Left lung (tissue), 10 donors: Measurements from ENCODE around the gene OR9A4. TPM values are rescaled to one million over a fixed set of nuclear protein-coding genes. Genes with fewer than 3 reads are reported as not detected.
"Not testable (repeated sequence)": the region's sequence is repeated elsewhere in the genome, so short reads cannot be mapped to it uniquely, and the experiment has no call there.

Experiments used
- ATAC-seq: fragments of 200-7000 bp; cut with Tn5 transposase; one replicate; pipeline ENCODE4 v1.9.1; 2020; ENCODE audit warnings: moderate library complexity
- DNase-seq, 4 donors: peaks; one replicate each; pipeline ENCODE4 v3.0.0-alpha.2; 2013 to 2020
- H3K27ac ChIP-seq, 2 donors: fragments of 200-600 bp; sonication (generic) in 1 of 2; one replicate each; pipeline versions ENCODE4 v1.5.0 to v1.8.0; 2020 to 2021
- H3K27me3 ChIP-seq, 2 donors: fragments of 200-600 bp; sonication (generic) in 1 of 2; one replicate each; pipeline versions ENCODE4 v1.5.0 to v1.8.0; 2020 to 2021
- H3K36me3 ChIP-seq, 2 donors: fragments of 200-600 bp; sonication (generic) in 1 of 2; one replicate each; pipeline versions ENCODE4 v1.5.0 to v1.8.0; 2020 to 2021
- H3K4me1 ChIP-seq, 2 donors: fragments of 200-600 bp; one replicate each; pipeline ENCODE4 v1.8.0; 2021
- H3K4me3 ChIP-seq, 2 donors: fragments of 200-600 bp; sonication (generic) in 1 of 2; one replicate each; pipeline versions ENCODE4 v1.5.0 to v1.8.0; 2020 to 2021; ENCODE audit warnings: mild to moderate bottlenecking in 1 of 2
- H3K9me3 ChIP-seq, 2 donors: fragments of 200-600 bp; sonication (generic) in 1 of 2; one replicate each; pipeline versions ENCODE4 v1.5.0 to v1.8.0; 2020 to 2021
- intact Hi-C, 2 donors: fragments of 100-400 bp; cut with DNase I; formaldehyde crosslinking; loops; one replicate each; pipeline versions ENCODE4 v1.11.2 to v1.14.2; 2022
- polyA plus RNA-seq, 6 donors: library from polyadenylated mRNA; unstranded; fragments of 120-200 nt; gene quantifications; one replicate each; pipeline ENCODE4 v1.2.1, GENCODE V29; 2013; ENCODE audit not compliant: insufficient read length in 6 of 6
- total RNA-seq, 2 donors: library from RNA; stranded (reverse); fragmentation: NEBNext Ultra II Directional; extraction: Animal tissue kit (Norgen Biotek cat#: 25700); gene quantifications; one replicate each; pipeline ENCODE4 v1.2.1, GENCODE V29; 2021
- TF ChIP-seq, protein P1 (sequence below), 2 donors: fragments of 200-600 bp; sonication (generic) in 1 of 2; IDR thresholded peaks; one replicate each; pipeline versions ENCODE4 v1.5.0 to v1.8.0; 2021; ENCODE audit warnings: antibody characterized with exemption in 2 of 2
- donor health status: DM: no; HTN: yes; CAD: no.
- donor health status: DM: no; HTN: no; CAD: no.

The OR9A4 gene
- total and polyA plus RNA-seq, 8 donors: not detected

DNA sequence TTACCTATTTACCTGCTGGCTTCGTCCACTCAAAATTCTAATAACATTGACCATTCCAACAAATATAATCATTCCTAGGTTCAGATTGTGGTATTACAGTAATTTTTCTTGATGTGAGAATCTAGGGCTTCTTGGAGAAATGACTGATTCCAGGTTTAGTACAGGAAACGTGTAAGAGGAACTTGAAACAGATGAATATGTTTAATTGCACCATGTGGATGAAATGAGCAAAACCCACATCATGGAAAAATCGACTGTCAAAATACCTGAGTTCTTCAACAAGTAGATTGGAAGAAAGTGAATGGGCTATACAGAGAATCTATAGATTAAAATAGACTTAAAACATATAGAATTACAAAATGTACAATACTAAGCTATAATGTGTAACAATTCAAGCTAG is 24.9 kb upstream of the OR9A4 start:
- no peaks in the 10 kb centered on the region for H3K9me3 ChIP-seq
- H3K36me3 ChIP-seq: no peaks in the 10 kb centered on the region
- TF ChIP-seq, protein P1, sequence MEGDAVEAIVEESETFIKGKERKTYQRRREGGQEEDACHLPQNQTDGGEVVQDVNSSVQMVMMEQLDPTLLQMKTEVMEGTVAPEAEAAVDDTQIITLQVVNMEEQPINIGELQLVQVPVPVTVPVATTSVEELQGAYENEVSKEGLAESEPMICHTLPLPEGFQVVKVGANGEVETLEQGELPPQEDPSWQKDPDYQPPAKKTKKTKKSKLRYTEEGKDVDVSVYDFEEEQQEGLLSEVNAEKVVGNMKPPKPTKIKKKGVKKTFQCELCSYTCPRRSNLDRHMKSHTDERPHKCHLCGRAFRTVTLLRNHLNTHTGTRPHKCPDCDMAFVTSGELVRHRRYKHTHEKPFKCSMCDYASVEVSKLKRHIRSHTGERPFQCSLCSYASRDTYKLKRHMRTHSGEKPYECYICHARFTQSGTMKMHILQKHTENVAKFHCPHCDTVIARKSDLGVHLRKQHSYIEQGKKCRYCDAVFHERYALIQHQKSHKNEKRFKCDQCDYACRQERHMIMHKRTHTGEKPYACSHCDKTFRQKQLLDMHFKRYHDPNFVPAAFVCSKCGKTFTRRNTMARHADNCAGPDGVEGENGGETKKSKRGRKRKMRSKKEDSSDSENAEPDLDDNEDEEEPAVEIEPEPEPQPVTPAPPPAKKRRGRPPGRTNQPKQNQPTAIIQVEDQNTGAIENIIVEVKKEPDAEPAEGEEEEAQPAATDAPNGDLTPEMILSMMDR (IDR thresholded peaks at IDR 0.05): no peak
- intact Hi-C loops: no loop called here
- H3K4me1 ChIP-seq: no peaks in the 10 kb centered on the region
- DNase-seq (no peak), ATAC-seq (no peak)
- no peak overlapping the region for H3K27ac ChIP-seq
- H3K4me3 ChIP-seq: no peak overlapping the region
- no peaks in the 10 kb centered on the region for H3K27me3 ChIP-seq

DNA sequence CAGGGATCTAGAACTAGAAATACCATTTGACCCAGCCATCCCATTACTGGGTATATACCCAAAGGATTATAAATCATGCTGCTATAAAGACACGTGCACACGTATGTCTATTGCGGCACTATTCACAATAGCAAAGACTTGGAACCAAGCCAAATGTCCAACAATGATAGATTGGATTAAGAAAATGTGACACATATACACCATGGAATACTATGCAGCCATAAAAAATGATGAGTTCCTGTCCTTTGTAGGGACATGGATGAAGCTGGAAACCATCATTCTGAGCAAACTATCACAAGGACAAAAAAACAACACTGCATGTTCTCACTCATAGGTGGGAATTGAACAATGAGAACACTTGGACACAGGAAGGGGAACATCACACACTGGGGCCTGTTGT is 16.8 kb upstream of the OR9A4 start:
- H3K4me1 ChIP-seq, DNase-seq, H3K27me3 ChIP-seq, H3K27ac ChIP-seq, intact Hi-C loops, H3K9me3 ChIP-seq, H3K36me3 ChIP-seq, H3K4me3 ChIP-seq, ATAC-seq: not testable (repeated sequence)

DNA sequence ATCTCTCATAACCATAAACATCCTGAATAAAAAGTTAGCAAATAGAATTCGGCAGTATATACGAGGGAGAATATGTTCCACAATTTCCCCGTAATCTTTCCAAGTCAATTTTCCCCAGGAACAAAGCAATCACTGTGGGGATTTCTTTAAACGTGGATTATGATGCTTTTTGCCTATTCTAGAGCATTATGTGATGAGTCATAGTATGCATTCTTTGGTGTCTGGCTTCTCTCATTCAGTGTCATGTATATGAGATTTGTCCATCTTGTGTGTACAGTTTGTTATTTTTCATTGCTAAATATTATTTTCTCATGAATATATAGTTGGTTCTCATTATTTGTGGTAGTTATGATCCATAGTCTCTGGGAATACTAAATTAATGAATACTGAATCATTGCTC is 9.9 kb upstream of the OR9A4 start:
- intact Hi-C loops: no loop called here
- Histone ChIP-seq H3K27ac (no peak overlapping the region), H3K27me3 (no peaks in the 10 kb centered on the region), H3K4me1 (no peaks in the 10 kb centered on the region), H3K36me3 (no peaks in the 10 kb centered on the region), H3K4me3 (no peak overlapping the region), H3K9me3 (no peaks in the 10 kb centered on the region)
- TF ChIP-seq, protein P1 (IDR thresholded peaks at IDR 0.05): no peak
- no peak for DNase-seq
- no peak for ATAC-seq

DNA sequence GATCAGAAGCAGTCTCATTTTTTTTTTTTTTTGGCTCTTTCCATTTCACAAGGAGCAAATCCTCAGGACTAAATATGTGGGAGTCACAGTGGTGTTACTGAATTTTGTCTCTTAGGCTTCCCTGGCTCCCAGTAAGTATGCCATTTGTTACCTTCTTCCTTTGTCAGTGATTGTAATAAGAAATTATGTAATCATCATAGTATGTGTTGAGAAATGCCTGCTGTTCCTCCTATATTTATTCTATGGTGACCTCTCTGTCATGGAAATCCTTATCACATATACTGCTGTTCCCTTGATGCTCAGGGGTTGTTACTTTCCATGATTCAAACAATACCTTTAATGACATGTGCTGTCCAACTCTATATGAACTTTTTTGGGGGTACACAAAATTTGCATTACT is 4.8 kb upstream of the OR9A4 start:
- Histone ChIP-seq H3K36me3 (no peaks in the 10 kb centered on the region), H3K27me3 (no peaks in the 10 kb centered on the region), H3K9me3 (no peaks in the 10 kb centered on the region), H3K4me1 (no peaks in the 10 kb centered on the region), H3K27ac (no peak overlapping the region), H3K4me3 (no peak overlapping the region)
- TF ChIP-seq, protein P1 (IDR thresholded peaks at IDR 0.05): no peak
- ATAC-seq (no peak), DNase-seq (no peak)
- intact Hi-C loops: no loop called here

DNA sequence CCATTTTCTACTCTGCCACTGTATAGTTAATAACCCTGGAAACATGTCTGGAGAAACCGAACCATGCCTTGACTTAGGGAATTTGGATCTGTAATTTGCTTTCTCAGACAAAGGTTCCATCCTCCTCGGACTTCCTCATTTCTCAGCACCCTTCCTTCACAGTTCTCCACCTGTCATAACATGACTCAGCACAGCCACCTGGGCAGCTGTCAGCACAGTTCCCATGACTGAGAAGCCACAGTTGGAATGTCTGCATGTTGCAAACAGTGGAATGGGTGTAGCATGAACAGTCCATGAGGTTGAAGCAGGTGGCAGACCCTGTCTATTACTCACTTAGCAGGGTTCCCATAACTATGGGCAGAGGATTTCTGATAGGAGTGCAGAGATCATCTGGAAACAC is 634 bp upstream of the OR9A4 start:
- Histone ChIP-seq H3K27me3 (no peaks in the 10 kb centered on the region), H3K4me1 (no peaks in the 10 kb centered on the region), H3K9me3 (no peaks in the 10 kb centered on the region), H3K36me3 (no peaks in the 10 kb centered on the region), H3K4me3 (no peak overlapping the region), H3K27ac (no peak overlapping the region)
- no peak for DNase-seq
- no peak for ATAC-seq
- intact Hi-C loops: no loop called here
- TF ChIP-seq, protein P1 (IDR thresholded peaks at IDR 0.05): no peak

DNA sequence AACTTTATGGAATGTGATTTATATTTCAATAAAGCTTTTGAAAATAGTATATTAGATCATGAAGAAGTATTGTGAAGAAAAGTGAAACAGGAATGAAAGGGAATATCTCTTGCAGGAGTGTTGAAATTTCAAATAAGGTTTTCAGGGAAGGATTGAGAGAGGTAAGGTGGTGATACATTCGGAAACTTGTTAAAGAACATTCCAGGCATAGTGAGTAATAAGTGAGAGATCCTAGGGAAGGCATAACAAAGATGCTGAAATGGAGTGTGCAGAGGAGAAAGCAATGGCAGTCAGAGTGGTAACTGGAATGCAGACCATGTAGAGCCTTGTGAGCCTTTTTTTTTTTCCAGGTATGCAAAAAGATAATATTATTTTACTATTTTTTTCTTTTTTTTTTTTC is 4.1 kb downstream of the OR9A4 start:
- H3K4me3 ChIP-seq: no peak overlapping the region
- no peaks in the 10 kb centered on the region for H3K4me1 ChIP-seq
- H3K27ac ChIP-seq: no peak overlapping the region
- peaks cover 0 to 2% of the 10 kb centered on the region in 2 donors for H3K9me3 ChIP-seq
- intact Hi-C loops: no loop called here
- H3K36me3 ChIP-seq: no peaks in the 10 kb centered on the region
- no peaks in the 10 kb centered on the region for H3K27me3 ChIP-seq
- ATAC-seq (no peak), DNase-seq (no peak)
- TF ChIP-seq, protein P1 (IDR thresholded peaks at IDR 0.05): no peak
